ENCODE data around the gene LINC00632. TPM values are rescaled to one million over a fixed set of nuclear protein-coding genes. Genes with fewer than 3 reads are reported as not detected.

LINC00632 gene
- polyA plus RNA-seq, 1 of the 3 experiments (the other 2 are of a cell fraction), result 0.31 TPM

GRCh38 chrX:140764401-140764919 lies 54.9 kb downstream of the LINC00632 start:
- Histone ChIP-seq H3K4me1 (ENCODE audit: control insufficient read depth in 1 of 2, insufficient read depth in 2 of 2, low read depth in 1 of 2, low read length in 1 of 2) (no peaks in the 10 kb centered on the region), H4K20me1 (ENCODE audit: insufficient read depth) (no peaks in the 10 kb centered on the region), H3K9me3 (no peaks in the 10 kb centered on the region), H2AFZ (ENCODE audit: low read depth) (no peak overlapping the region), H3K9ac (no peak overlapping the region), H3K27me3 (ENCODE audit: insufficient read depth) (no peaks in the 10 kb centered on the region; the same call in 1 of the 2 replicates), H3K4me2 (peak overlapping the region; percentile 48; the same call in 1 of the 2 replicates), H3K4me3 (ENCODE audit: low read depth in 2 of 2, low read length in 1 of 2) (peak overlapping the region in 1 of 2 experiments; percentile 25; a peak in 1 of 4 replicates), H3K9me2 (no peaks in the 10 kb centered on the region), H3F3A (replicated peaks; ENCODE audit: insufficient read depth) (no peaks in the 10 kb centered on the region), H3K79me2 (ENCODE audit: insufficient read depth) (no peaks in the 10 kb centered on the region), H3K27ac (ENCODE audit: low read depth in 2 of 2, low read length in 1 of 2) (no peak overlapping the region), H3K36me3 (replicated peaks in 1 of 2; ENCODE audit: control insufficient read depth in 1 of 2, insufficient read depth in 2 of 2, low read length in 1 of 2) (no peaks in the 10 kb centered on the region)
- TF ChIP-seq RCOR1 (IDR thresholded peaks at IDR 0.05; ENCODE audit: low read length), result no peak
- no peak for TF ChIP-seq MAX (IDR thresholded peaks at IDR 0.05; ENCODE audit: low read depth)
- TF ChIP-seq, protein P1, sequence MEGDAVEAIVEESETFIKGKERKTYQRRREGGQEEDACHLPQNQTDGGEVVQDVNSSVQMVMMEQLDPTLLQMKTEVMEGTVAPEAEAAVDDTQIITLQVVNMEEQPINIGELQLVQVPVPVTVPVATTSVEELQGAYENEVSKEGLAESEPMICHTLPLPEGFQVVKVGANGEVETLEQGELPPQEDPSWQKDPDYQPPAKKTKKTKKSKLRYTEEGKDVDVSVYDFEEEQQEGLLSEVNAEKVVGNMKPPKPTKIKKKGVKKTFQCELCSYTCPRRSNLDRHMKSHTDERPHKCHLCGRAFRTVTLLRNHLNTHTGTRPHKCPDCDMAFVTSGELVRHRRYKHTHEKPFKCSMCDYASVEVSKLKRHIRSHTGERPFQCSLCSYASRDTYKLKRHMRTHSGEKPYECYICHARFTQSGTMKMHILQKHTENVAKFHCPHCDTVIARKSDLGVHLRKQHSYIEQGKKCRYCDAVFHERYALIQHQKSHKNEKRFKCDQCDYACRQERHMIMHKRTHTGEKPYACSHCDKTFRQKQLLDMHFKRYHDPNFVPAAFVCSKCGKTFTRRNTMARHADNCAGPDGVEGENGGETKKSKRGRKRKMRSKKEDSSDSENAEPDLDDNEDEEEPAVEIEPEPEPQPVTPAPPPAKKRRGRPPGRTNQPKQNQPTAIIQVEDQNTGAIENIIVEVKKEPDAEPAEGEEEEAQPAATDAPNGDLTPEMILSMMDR (IDR thresholded peaks at IDR 0.05), result no peak
- no peak for TF ChIP-seq POLR2AphosphoS5 (IDR thresholded peaks at IDR 0.05; ENCODE audit: low read depth, low read length)
- DNase-seq, result peak; percentile 22
- 9% methylated on average over 30 of the region's 31 CpGs for WGBS (ENCODE audit: low lambda C conversion rate)
- POLR2A ChIA-PET, result no interaction called here
- CTCF ChIA-PET, result interaction anchor here (0.6 to 8.7 kb wide), 5 partner anchors 9 to 64 kb away, joined by 4 to 86 read pairs (median 7); no protein-coding TSS in a partner anchor

GRCh38 chrX:140765043-140765784 lies 55.7 kb downstream of the LINC00632 start:
- H3F3A ChIP-seq (replicated peaks; ENCODE audit: insufficient read depth), result no peaks in the 10 kb centered on the region
- no peak overlapping the region for H3K9ac ChIP-seq
- no peak overlapping the region for H2AFZ ChIP-seq (ENCODE audit: low read depth)
- POLR2A ChIA-PET, result no interaction called here
- H3K36me3 ChIP-seq (replicated peaks in 1 of 2; ENCODE audit: control insufficient read depth in 1 of 2, insufficient read depth in 2 of 2, low read length in 1 of 2), result no peaks in the 10 kb centered on the region
- no peak for TF ChIP-seq PBX3 (IDR thresholded peaks at IDR 0.05)
- no peak for TF ChIP-seq USF1 (IDR thresholded peaks at IDR 0.05; ENCODE audit: borderline replicate concordance, low read depth)
- TF ChIP-seq FOXM1 (IDR thresholded peaks at IDR 0.05; ENCODE audit: low read depth), result no peak
- TF ChIP-seq TAF1 (IDR thresholded peaks at IDR 0.05; ENCODE audit: borderline replicate concordance, low read depth, low read length), result no peak
- TF ChIP-seq, protein P1 (IDR thresholded peaks at IDR 0.05), result no peak
- TF ChIP-seq NRF1 (IDR thresholded peaks at IDR 0.05; ENCODE audit: low read depth, low read length), result no peak
- TF ChIP-seq EP300 (IDR thresholded peaks at IDR 0.05; ENCODE audit: borderline replicate concordance in 1 of 2, low read depth in 1 of 2, low read length in 1 of 2), result no peak
- no peak for TF ChIP-seq MEF2A (IDR thresholded peaks at IDR 0.05; ENCODE audit: borderline replicate concordance, low read depth)
- no peak for TF ChIP-seq CHD2 (IDR thresholded peaks at IDR 0.05; ENCODE audit: low read length, partially characterized antibody)
- no peak for TF ChIP-seq RFX5 (IDR thresholded peaks at IDR 0.05; ENCODE audit: low read length)
- H3K4me3 ChIP-seq (ENCODE audit: low read depth in 2 of 2, low read length in 1 of 2), result no peak overlapping the region
- H3K27ac ChIP-seq (ENCODE audit: low read depth in 2 of 2, low read length in 1 of 2), result no peak overlapping the region
- H3K27me3 ChIP-seq (ENCODE audit: insufficient read depth), result no peaks in the 10 kb centered on the region; the same call in 1 of the 2 replicates
- no peaks in the 10 kb centered on the region for H3K4me1 ChIP-seq (ENCODE audit: control insufficient read depth in 1 of 2, insufficient read depth in 2 of 2, low read depth in 1 of 2, low read length in 1 of 2)
- no peaks in the 10 kb centered on the region for H3K9me2 ChIP-seq
- DNase-seq, result no peak
- no peaks in the 10 kb centered on the region for H3K9me3 ChIP-seq
- no peaks in the 10 kb centered on the region for H3K79me2 ChIP-seq (ENCODE audit: insufficient read depth)
- WGBS (ENCODE audit: low lambda C conversion rate), result 23% methylated on average over 19 of the region's 19 CpGs
- CTCF ChIA-PET, result interaction anchor here (0.6 to 8.7 kb wide), 20 partner anchors 8 to 1842 kb away, joined by 3 to 86 read pairs (median 6); no protein-coding TSS in a partner anchor
- H4K20me1 ChIP-seq (ENCODE audit: insufficient read depth), result no peaks in the 10 kb centered on the region
- 0 out of 2 replicates have a peak overlapping the region, but pooled peaks have one; percentile 48 for H3K4me2 ChIP-seq
